ENCODE measurements around the gene ZNF407. TPM values are rescaled to one million over a fixed set of nuclear protein-coding genes. Genes with fewer than 3 reads are reported as not detected.

The ZNF407 gene
- total RNA-seq, 1 experiment from 2014 or later, result 18.1 TPM

GRCh38 chr18:75105551-75106254 lies 508.0 kb downstream of the ZNF407 start:
- no peak overlapping the region for H3K4me2 ChIP-seq (ENCODE audit: low read depth, low read length, poor library complexity, severe bottlenecking)
- no peak overlapping the region for H3K4me3 ChIP-seq (ENCODE audit: low read length)
- no peak for DNase-seq
- no peaks in the 10 kb centered on the region for H4K20me1 ChIP-seq (ENCODE audit: insufficient read depth, low read depth, low read length)
- no peaks in the 10 kb centered on the region for H3K36me3 ChIP-seq (ENCODE audit: insufficient read depth, low read length)
- H3K9me2 ChIP-seq (replicated peaks; ENCODE audit: insufficient read depth, low read length), result no peaks in the 10 kb centered on the region; the same call in 1 of the 2 replicates
- no peak overlapping the region for H3K9ac ChIP-seq (ENCODE audit: low read length)
- H3K27ac ChIP-seq (ENCODE audit: low read length), result no peak overlapping the region
- peaks cover 1% of the 10 kb centered on the region; the same call in 1 of the 2 replicates for H3K27me3 ChIP-seq (ENCODE audit: low read length)
- H3K79me2 ChIP-seq (ENCODE audit: low read length), result no peaks in the 10 kb centered on the region
- no peaks in the 10 kb centered on the region for H3K4me1 ChIP-seq (ENCODE audit: low read length)
- H2AFZ ChIP-seq (ENCODE audit: low read length), result no peak overlapping the region
- no peaks in the 10 kb centered on the region for H3K9me3 ChIP-seq (ENCODE audit: low read length)

- Histone ChIP-seq H3K4me1 (ENCODE audit: low read length) (no peaks in the 10 kb centered on the region), H3K9me3 (ENCODE audit: low read length) (no peaks in the 10 kb centered on the region), H3K4me3 (ENCODE audit: low read length) (no peak overlapping the region), H3K27me3 (ENCODE audit: low read length) (no peaks in the 10 kb centered on the region; the same call in 1 of the 2 replicates), H3K4me2 (ENCODE audit: low read depth, low read length, poor library complexity, severe bottlenecking) (no peak overlapping the region), H3K79me2 (ENCODE audit: low read length) (no peaks in the 10 kb centered on the region), H2AFZ (ENCODE audit: low read length) (no peak overlapping the region), H3K27ac (ENCODE audit: low read length) (no peak overlapping the region), H3K9me2 (replicated peaks; ENCODE audit: insufficient read depth, low read length) (no peaks in the 10 kb centered on the region), H4K20me1 (ENCODE audit: insufficient read depth, low read depth, low read length) (no peaks in the 10 kb centered on the region), H3K9ac (ENCODE audit: low read length) (no peak overlapping the region), H3K36me3 (ENCODE audit: insufficient read depth, low read length) (no peaks in the 10 kb centered on the region)
- no peak for DNase-seq
These were observed 509.1 kb downstream of the ZNF407 start for GRCh38 chr18:75106746-75107145.

- DNase-seq, result no peak
- Histone ChIP-seq H3K9me3 (ENCODE audit: low read length) (no peaks in the 10 kb centered on the region), H3K36me3 (ENCODE audit: insufficient read depth, low read length) (no peaks in the 10 kb centered on the region)
These were observed 509.7 kb downstream of the ZNF407 start for GRCh38 chr18:75107196-75107930.

GRCh38 chr18:75107931-75108276 lies 510.2 kb downstream of the ZNF407 start:
- Histone ChIP-seq H3K4me3 (ENCODE audit: low read length) (no peak overlapping the region), H3K27me3 (ENCODE audit: low read length) (no peaks in the 10 kb centered on the region), H3K79me2 (ENCODE audit: low read length) (no peaks in the 10 kb centered on the region), H3K4me1 (ENCODE audit: low read length) (no peaks in the 10 kb centered on the region), H3K27ac (ENCODE audit: low read length) (no peak overlapping the region), H3K36me3 (ENCODE audit: insufficient read depth, low read length) (no peaks in the 10 kb centered on the region), H3K4me2 (ENCODE audit: low read depth, low read length, poor library complexity, severe bottlenecking) (no peak overlapping the region), H2AFZ (ENCODE audit: low read length) (no peak overlapping the region), H3K9ac (ENCODE audit: low read length) (no peak overlapping the region), H4K20me1 (ENCODE audit: insufficient read depth, low read depth, low read length) (no peaks in the 10 kb centered on the region), H3K9me2 (replicated peaks; ENCODE audit: insufficient read depth, low read length) (no peaks in the 10 kb centered on the region), H3K9me3 (ENCODE audit: low read length) (no peaks in the 10 kb centered on the region)
- DNase-seq, result no peak

More at GRCh38 chr18:75107196-75107930, 509.7 kb downstream of the ZNF407 start:
- Histone ChIP-seq H3K4me1 (ENCODE audit: low read length) (no peaks in the 10 kb centered on the region), H3K9ac (ENCODE audit: low read length) (no peak overlapping the region), H3K4me3 (ENCODE audit: low read length) (no peak overlapping the region), H3K9me2 (replicated peaks; ENCODE audit: insufficient read depth, low read length) (no peaks in the 10 kb centered on the region), H3K4me2 (ENCODE audit: low read depth, low read length, poor library complexity, severe bottlenecking) (no peak overlapping the region), H3K27ac (ENCODE audit: low read length) (no peak overlapping the region), H3K79me2 (ENCODE audit: low read length) (no peaks in the 10 kb centered on the region), H4K20me1 (ENCODE audit: insufficient read depth, low read depth, low read length) (no peaks in the 10 kb centered on the region), H2AFZ (ENCODE audit: low read length) (no peak overlapping the region), H3K27me3 (ENCODE audit: low read length) (no peaks in the 10 kb centered on the region)

- H3K4me3 ChIP-seq (ENCODE audit: low read length), result no peak overlapping the region
- H3K9me2 ChIP-seq (replicated peaks; ENCODE audit: insufficient read depth, low read length), result no peaks in the 10 kb centered on the region
- no peak overlapping the region for H2AFZ ChIP-seq (ENCODE audit: low read length)
- H3K4me1 ChIP-seq (ENCODE audit: low read length), result no peaks in the 10 kb centered on the region
- H3K79me2 ChIP-seq (ENCODE audit: low read length), result no peaks in the 10 kb centered on the region
- H3K27ac ChIP-seq (ENCODE audit: low read length), result no peak overlapping the region
- no peak overlapping the region for H3K4me2 ChIP-seq (ENCODE audit: low read depth, low read length, poor library complexity, severe bottlenecking)
- no peaks in the 10 kb centered on the region for H3K27me3 ChIP-seq (ENCODE audit: low read length)
- no peak overlapping the region for H3K9ac ChIP-seq (ENCODE audit: low read length)
- no peaks in the 10 kb centered on the region for H4K20me1 ChIP-seq (ENCODE audit: insufficient read depth, low read depth, low read length)
- H3K9me3 ChIP-seq (ENCODE audit: low read length), result no peaks in the 10 kb centered on the region
- DNase-seq, result no peak
- no peaks in the 10 kb centered on the region for H3K36me3 ChIP-seq (ENCODE audit: insufficient read depth, low read length)
These were observed 511.1 kb downstream of the ZNF407 start for GRCh38 chr18:75108579-75109318.

- no peaks in the 10 kb centered on the region for H3K9me3 ChIP-seq (ENCODE audit: low read length)
- H3K27ac ChIP-seq (ENCODE audit: low read length), result no peak overlapping the region
- DNase-seq, result no peak
- no peak overlapping the region for H2AFZ ChIP-seq (ENCODE audit: low read length)
- no peaks in the 10 kb centered on the region for H3K36me3 ChIP-seq (ENCODE audit: insufficient read depth, low read length)
- H3K4me3 ChIP-seq (ENCODE audit: low read length), result no peak overlapping the region
- no peaks in the 10 kb centered on the region for H3K27me3 ChIP-seq (ENCODE audit: low read length)
- H4K20me1 ChIP-seq (ENCODE audit: insufficient read depth, low read depth, low read length), result no peaks in the 10 kb centered on the region
- no peaks in the 10 kb centered on the region for H3K79me2 ChIP-seq (ENCODE audit: low read length)
- H3K9me2 ChIP-seq (replicated peaks; ENCODE audit: insufficient read depth, low read length), result no peaks in the 10 kb centered on the region
- H3K9ac ChIP-seq (ENCODE audit: low read length), result no peak overlapping the region
- H3K4me2 ChIP-seq (ENCODE audit: low read depth, low read length, poor library complexity, severe bottlenecking), result no peak overlapping the region
- no peaks in the 10 kb centered on the region for H3K4me1 ChIP-seq (ENCODE audit: low read length)
These were observed 511.6 kb downstream of the ZNF407 start for GRCh38 chr18:75109319-75109691.

GRCh38 chr18:75109819-75110218 lies 512.1 kb downstream of the ZNF407 start:
- H3K27ac ChIP-seq (ENCODE audit: low read length), result no peak overlapping the region
- no peaks in the 10 kb centered on the region for H3K27me3 ChIP-seq (ENCODE audit: low read length)
- no peaks in the 10 kb centered on the region for H3K79me2 ChIP-seq (ENCODE audit: low read length)
- H3K9me2 ChIP-seq (replicated peaks; ENCODE audit: insufficient read depth, low read length), result no peaks in the 10 kb centered on the region
- H3K36me3 ChIP-seq (ENCODE audit: insufficient read depth, low read length), result no peaks in the 10 kb centered on the region
- H3K4me2 ChIP-seq (ENCODE audit: low read depth, low read length, poor library complexity, severe bottlenecking), result no peak overlapping the region
- H3K4me1 ChIP-seq (ENCODE audit: low read length), result no peaks in the 10 kb centered on the region
- no peaks in the 10 kb centered on the region for H3K9me3 ChIP-seq (ENCODE audit: low read length)
- no peak overlapping the region for H3K4me3 ChIP-seq (ENCODE audit: low read length)
- no peak overlapping the region for H2AFZ ChIP-seq (ENCODE audit: low read length)
- no peak overlapping the region for H3K9ac ChIP-seq (ENCODE audit: low read length)
- H4K20me1 ChIP-seq (ENCODE audit: insufficient read depth, low read depth, low read length), result no peaks in the 10 kb centered on the region
- DNase-seq, result no peak

- no peak overlapping the region for H3K4me2 ChIP-seq (ENCODE audit: low read depth, low read length, poor library complexity, severe bottlenecking)
- H4K20me1 ChIP-seq (ENCODE audit: insufficient read depth, low read depth, low read length), result no peaks in the 10 kb centered on the region
- H3K27ac ChIP-seq (ENCODE audit: low read length), result no peak overlapping the region
- H3K27me3 ChIP-seq (ENCODE audit: low read length), result no peaks in the 10 kb centered on the region
- H3K79me2 ChIP-seq (ENCODE audit: low read length), result no peaks in the 10 kb centered on the region
- no peak overlapping the region for H3K4me3 ChIP-seq (ENCODE audit: low read length)
- H3K9ac ChIP-seq (ENCODE audit: low read length), result no peak overlapping the region
- no peak for DNase-seq
- no peaks in the 10 kb centered on the region for H3K4me1 ChIP-seq (ENCODE audit: low read length)
- H3K36me3 ChIP-seq (ENCODE audit: insufficient read depth, low read length), result no peaks in the 10 kb centered on the region
- no peak overlapping the region for H2AFZ ChIP-seq (ENCODE audit: low read length)
- no peaks in the 10 kb centered on the region for H3K9me3 ChIP-seq (ENCODE audit: low read length)
- no peaks in the 10 kb centered on the region for H3K9me2 ChIP-seq (replicated peaks; ENCODE audit: insufficient read depth, low read length)
These were observed 512.6 kb downstream of the ZNF407 start for GRCh38 chr18:75110311-75110710.

Data from Karpas-422 (cell line).